Measurements from ENCODE around the gene AGFG2. TPM values are rescaled to one million over a fixed set of nuclear protein-coding genes. Genes with fewer than 3 reads are reported as not detected.
"Not testable (repeated sequence)": the region's sequence is repeated elsewhere in the genome, so short reads cannot be mapped to it uniquely, and the experiment has no call there.

The AGFG2 gene
- total RNA-seq, 1 donor, result 19.3 TPM

DNA sequence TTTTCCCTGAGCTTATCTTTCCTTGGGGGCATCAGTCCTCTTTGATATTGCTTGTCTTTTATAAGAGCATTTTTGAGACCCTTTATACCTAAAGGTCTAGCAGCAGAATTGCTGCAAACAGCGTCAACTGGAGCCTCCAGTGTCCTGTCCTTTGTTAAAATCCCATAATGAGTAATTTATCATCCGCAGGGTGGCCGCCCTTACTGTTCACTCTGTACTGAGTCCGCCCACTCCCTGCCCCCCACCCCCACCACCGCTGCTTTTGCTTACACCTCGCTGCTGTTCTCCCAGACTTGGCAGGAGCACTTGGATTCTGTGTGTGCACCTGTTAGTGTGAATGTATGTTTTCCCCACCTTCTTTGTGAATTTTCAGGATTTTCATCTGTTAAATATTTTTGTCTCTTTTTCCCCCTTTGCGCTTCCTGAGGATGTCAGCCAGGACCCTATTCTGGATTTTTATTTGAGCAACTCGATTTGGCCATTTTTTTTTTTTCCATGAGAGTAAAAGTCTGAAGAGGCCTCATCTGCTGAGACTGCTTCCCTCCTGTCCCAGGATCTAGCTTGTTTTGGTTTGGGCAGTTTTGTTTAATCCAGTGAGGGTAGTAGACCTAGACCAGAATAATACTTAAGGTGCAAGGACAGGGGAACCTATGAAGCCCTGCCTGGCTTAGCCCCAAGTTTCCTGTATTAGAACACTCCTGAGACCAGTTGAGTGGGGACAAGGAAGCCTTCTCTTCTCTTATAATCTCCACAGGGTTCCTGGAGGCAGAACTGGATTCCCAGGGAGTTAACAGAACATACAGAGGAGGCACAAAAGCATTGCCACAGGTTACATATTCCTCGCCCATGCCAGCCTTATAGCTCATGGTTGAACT, 8.2 kb downstream of the AGFG2 start:
- TF ChIP-seq CTCF (IDR thresholded peaks at IDR 0.05; ENCODE audit: insufficient read depth, low read length), result no peak
- no peak overlapping the region for H3K4me3 ChIP-seq (ENCODE audit: low read depth, low read length)
- DNase-seq (ENCODE audit: low read depth), result no peak

GRCh38 chr7:100547872-100548271, 8.9 kb downstream of the AGFG2 start:
- TF ChIP-seq CTCF (IDR thresholded peaks at IDR 0.05; ENCODE audit: insufficient read depth, low read length), result peak; percentile 18
- no peak overlapping the region for H3K4me3 ChIP-seq (ENCODE audit: low read depth, low read length)
- peak; percentile 63 for DNase-seq (ENCODE audit: low read depth)

- H3K4me3 ChIP-seq (ENCODE audit: low read depth, low read length), result not testable (repeated sequence)
- DNase-seq (ENCODE audit: low read depth), result peak; percentile 47
These were observed 9.4 kb downstream of the AGFG2 start for GRCh38 chr7:100548446-100548845.

DNA sequence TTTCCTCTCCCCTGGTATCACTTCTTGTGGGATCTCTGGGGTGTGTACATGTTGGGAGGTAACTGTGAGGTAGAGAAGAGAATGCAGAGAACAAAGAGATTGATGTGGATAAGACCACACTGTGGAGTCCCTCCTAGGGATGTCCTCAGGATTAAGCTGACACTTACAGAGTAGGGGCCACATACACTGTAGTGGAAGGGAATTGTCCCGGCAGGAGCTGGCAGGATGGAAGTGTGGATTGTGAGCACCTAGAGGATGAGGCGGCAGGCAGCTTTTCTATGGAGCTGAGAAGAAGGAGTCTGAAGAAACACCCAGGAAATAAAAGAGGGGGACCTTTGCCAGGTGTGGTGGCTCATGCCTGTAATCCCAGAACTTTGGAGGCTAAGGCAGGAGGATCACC, 13.5 kb downstream of the AGFG2 start:
- no peak overlapping the region for H3K4me3 ChIP-seq (ENCODE audit: low read depth, low read length)
- TF ChIP-seq CTCF (IDR thresholded peaks at IDR 0.05; ENCODE audit: insufficient read depth, low read length), result no peak
- no peak for DNase-seq (ENCODE audit: low read depth)

DNA sequence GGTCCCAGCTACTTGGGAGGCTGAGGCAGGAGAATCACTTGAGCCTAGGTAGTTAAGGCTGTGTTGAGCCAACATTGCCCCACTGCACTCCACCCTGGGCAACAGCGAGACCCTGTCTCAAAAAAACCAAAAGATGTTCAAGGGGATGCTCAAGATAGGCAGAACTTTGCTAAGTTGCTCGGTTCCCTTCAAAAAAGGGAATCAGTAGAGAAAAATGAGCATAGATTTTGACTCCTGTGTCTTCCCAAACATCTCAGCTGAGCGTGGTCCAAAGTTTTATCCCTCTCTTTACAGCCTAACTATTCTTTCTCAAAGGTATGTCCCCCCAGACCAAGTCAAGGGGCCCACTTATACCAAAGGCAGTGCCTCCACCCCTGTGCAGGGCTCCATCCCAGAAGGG, 14.0 kb downstream of the AGFG2 start:
- TF ChIP-seq CTCF (IDR thresholded peaks at IDR 0.05; ENCODE audit: insufficient read depth, low read length), result no peak
- H3K4me3 ChIP-seq (ENCODE audit: low read depth, low read length), result no peak overlapping the region
- DNase-seq (ENCODE audit: low read depth), result no peak

GRCh38 chr7:100555701-100556100, 16.7 kb downstream of the AGFG2 start:
- no peak for TF ChIP-seq CTCF (IDR thresholded peaks at IDR 0.05; ENCODE audit: insufficient read depth, low read length)
- no peak for DNase-seq (ENCODE audit: low read depth)
- H3K4me3 ChIP-seq (ENCODE audit: low read depth, low read length), result no peak overlapping the region

- H3K4me3 ChIP-seq (ENCODE audit: low read depth, low read length), result no peak overlapping the region
- peak; percentile 76 for DNase-seq (ENCODE audit: low read depth)
- TF ChIP-seq CTCF (IDR thresholded peaks at IDR 0.05; ENCODE audit: insufficient read depth, low read length), result no peak
These were observed 17.5 kb downstream of the AGFG2 start for GRCh38 chr7:100556541-100556940.

All from fibroblast of the aortic adventitia (primary cell).